ENCODE results near the gene FOXD1.
"Not testable (repeated sequence)": the region's sequence is repeated elsewhere in the genome, so short reads cannot be mapped to it uniquely, and the experiment has no call there.

The FOXD1 gene

GRCh38 chr5:73420666-73421065, 27.9 kb downstream of the FOXD1 start:
- Histone ChIP-seq H3K9ac (ENCODE audit: low read depth, low read length) (no peak overlapping the region), H3K36me3 (ENCODE audit: control insufficient read depth, insufficient read depth, low read length) (no peaks in the 10 kb centered on the region), H3K4me1 (ENCODE audit: control insufficient read depth, insufficient read depth, low read length) (peaks cover 7% of the 10 kb centered on the region), H3K4me3 (ENCODE audit: low read depth, low read length) (peak overlapping the region; percentile 50), H3K27me3 (ENCODE audit: control insufficient read depth, insufficient read depth, low read length) (peaks cover 97% of the 10 kb centered on the region), H3K9me3 (ENCODE audit: control insufficient read depth, insufficient read depth, low read length) (no peaks in the 10 kb centered on the region)

DNA sequence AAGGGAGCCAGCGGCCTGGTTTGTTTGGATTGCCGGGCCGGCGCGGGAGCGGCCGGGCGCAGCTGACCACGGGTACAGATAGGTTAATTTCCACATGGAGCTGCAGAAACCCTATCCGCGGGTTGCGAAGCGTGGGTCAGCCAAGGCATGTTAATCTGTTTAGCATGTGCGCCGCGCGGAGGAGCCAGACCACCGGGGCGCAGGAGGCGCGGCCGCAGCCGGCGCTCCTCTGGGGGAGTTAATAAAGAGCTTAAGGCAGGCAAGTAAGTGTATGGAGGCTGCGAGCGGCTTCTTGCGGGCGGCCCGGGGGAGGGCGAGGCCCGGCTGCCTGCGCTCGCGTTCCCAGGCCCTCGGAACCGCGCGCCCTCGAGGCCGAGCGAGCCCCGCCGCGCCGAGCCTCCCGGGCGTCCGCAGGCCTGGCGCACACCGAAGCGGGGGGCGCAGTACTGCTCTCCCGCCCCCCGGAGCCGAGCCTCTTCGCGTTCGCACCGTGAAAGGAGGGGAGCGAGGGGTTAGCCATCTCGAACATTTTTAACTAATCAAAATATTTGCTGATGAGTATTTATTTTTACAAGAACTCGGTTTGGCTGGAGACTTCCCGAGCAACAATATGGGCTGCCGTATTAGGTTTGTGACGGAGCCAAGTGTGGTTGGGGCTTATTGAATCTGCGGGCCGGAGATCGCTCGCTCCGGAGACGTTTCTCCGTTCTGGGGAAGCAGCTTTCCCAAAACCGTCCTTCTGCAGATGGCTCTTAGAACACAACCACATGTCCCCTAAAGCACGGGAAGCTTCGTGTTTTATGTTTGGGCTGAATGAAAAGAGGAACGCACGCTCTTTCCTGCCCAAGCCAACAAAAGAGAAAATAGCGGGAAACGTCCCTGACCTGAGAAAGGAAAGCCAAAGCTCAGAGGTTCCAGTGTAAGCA, 28.8 kb downstream of the FOXD1 start:
- H3K27me3 ChIP-seq (ENCODE audit: control insufficient read depth, insufficient read depth, low read length): peaks cover 92% of the 10 kb centered on the region
- peaks cover 7% of the 10 kb centered on the region for H3K4me1 ChIP-seq (ENCODE audit: control insufficient read depth, insufficient read depth, low read length)
- no peaks in the 10 kb centered on the region for H3K9me3 ChIP-seq (ENCODE audit: control insufficient read depth, insufficient read depth, low read length)
- no peak overlapping the region for H3K9ac ChIP-seq (ENCODE audit: low read depth, low read length)
- H3K4me3 ChIP-seq (ENCODE audit: low read depth, low read length): peak overlapping the region; percentile 50
- no peaks in the 10 kb centered on the region for H3K36me3 ChIP-seq (ENCODE audit: control insufficient read depth, insufficient read depth, low read length)

- H3K4me3 ChIP-seq (ENCODE audit: low read depth, low read length): peak overlapping the region; percentile 50
- H3K27me3 ChIP-seq (ENCODE audit: control insufficient read depth, insufficient read depth, low read length): peaks cover 89% of the 10 kb centered on the region
- no peaks in the 10 kb centered on the region for H3K36me3 ChIP-seq (ENCODE audit: control insufficient read depth, insufficient read depth, low read length)
- no peaks in the 10 kb centered on the region for H3K9me3 ChIP-seq (ENCODE audit: control insufficient read depth, insufficient read depth, low read length)
- peaks cover 7% of the 10 kb centered on the region for H3K4me1 ChIP-seq (ENCODE audit: control insufficient read depth, insufficient read depth, low read length)
- H3K9ac ChIP-seq (ENCODE audit: low read depth, low read length): no peak overlapping the region
These were observed 29.5 kb downstream of the FOXD1 start for GRCh38 chr5:73419117-73419464.

DNA sequence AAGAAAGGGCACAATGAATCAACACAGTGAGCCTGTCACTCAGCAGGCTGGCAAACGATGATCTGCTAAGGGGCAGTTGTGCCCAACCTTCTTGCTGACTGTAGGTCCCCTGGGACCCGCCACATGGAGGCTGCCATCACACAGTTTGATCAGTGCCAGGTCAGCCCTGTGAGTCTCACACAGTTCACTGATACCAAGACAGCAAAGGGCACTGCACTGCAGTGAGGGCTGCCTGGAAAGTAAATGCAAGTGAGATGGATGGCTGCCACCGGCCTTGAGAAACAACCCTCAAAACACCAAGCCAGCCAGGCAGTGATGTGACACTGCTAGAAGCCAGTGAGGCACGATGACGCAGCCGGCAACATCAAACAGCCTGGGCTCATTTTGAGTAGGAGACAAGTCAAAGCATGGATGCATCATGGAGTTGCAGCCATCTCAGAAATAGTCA, 30.3 kb downstream of the FOXD1 start:
- Histone ChIP-seq H3K9ac (ENCODE audit: low read depth, low read length) (no peak overlapping the region), H3K4me1 (ENCODE audit: control insufficient read depth, insufficient read depth, low read length) (peaks cover 10% of the 10 kb centered on the region), H3K4me3 (ENCODE audit: low read depth, low read length) (no peak overlapping the region), H3K9me3 (ENCODE audit: control insufficient read depth, insufficient read depth, low read length) (no peaks in the 10 kb centered on the region), H3K36me3 (ENCODE audit: control insufficient read depth, insufficient read depth, low read length) (no peaks in the 10 kb centered on the region), H3K27me3 (ENCODE audit: control insufficient read depth, insufficient read depth, low read length) (peaks cover 82% of the 10 kb centered on the region)

GRCh38 chr5:73417303-73418034, 31.1 kb downstream of the FOXD1 start:
- H3K36me3 ChIP-seq (ENCODE audit: control insufficient read depth, insufficient read depth, low read length): no peaks in the 10 kb centered on the region
- H3K27me3 ChIP-seq (ENCODE audit: control insufficient read depth, insufficient read depth, low read length): peaks cover 75% of the 10 kb centered on the region

GRCh38 chr5:73415617-73416016, 33.0 kb downstream of the FOXD1 start:
- Histone ChIP-seq H3K9ac (ENCODE audit: low read depth, low read length) (no peak overlapping the region), H3K27me3 (ENCODE audit: control insufficient read depth, insufficient read depth, low read length) (peaks cover 57% of the 10 kb centered on the region), H3K36me3 (ENCODE audit: control insufficient read depth, insufficient read depth, low read length) (no peaks in the 10 kb centered on the region), H3K4me3 (ENCODE audit: low read depth, low read length) (no peak overlapping the region), H3K4me1 (ENCODE audit: control insufficient read depth, insufficient read depth, low read length) (peaks cover 23% of the 10 kb centered on the region), H3K9me3 (ENCODE audit: control insufficient read depth, insufficient read depth, low read length) (no peaks in the 10 kb centered on the region)

More at GRCh38 chr5:73417303-73418034, 31.1 kb downstream of the FOXD1 start:
- peaks cover 18% of the 10 kb centered on the region for H3K4me1 ChIP-seq (ENCODE audit: control insufficient read depth, insufficient read depth, low read length)
- no peaks in the 10 kb centered on the region for H3K9me3 ChIP-seq (ENCODE audit: control insufficient read depth, insufficient read depth, low read length)
- no peak overlapping the region for H3K9ac ChIP-seq (ENCODE audit: low read depth, low read length)
- H3K4me3 ChIP-seq (ENCODE audit: low read depth, low read length): no peak overlapping the region

- no peaks in the 10 kb centered on the region for H3K9me3 ChIP-seq (ENCODE audit: control insufficient read depth, insufficient read depth, low read length)
- peaks cover 23% of the 10 kb centered on the region for H3K4me1 ChIP-seq (ENCODE audit: control insufficient read depth, insufficient read depth, low read length)
- no peaks in the 10 kb centered on the region for H3K36me3 ChIP-seq (ENCODE audit: control insufficient read depth, insufficient read depth, low read length)
- peaks cover 53% of the 10 kb centered on the region for H3K27me3 ChIP-seq (ENCODE audit: control insufficient read depth, insufficient read depth, low read length)
- no peak overlapping the region for H3K4me3 ChIP-seq (ENCODE audit: low read depth, low read length)
- H3K9ac ChIP-seq (ENCODE audit: low read depth, low read length): no peak overlapping the region
These were observed 33.4 kb downstream of the FOXD1 start for GRCh38 chr5:73415171-73415570.

DNA sequence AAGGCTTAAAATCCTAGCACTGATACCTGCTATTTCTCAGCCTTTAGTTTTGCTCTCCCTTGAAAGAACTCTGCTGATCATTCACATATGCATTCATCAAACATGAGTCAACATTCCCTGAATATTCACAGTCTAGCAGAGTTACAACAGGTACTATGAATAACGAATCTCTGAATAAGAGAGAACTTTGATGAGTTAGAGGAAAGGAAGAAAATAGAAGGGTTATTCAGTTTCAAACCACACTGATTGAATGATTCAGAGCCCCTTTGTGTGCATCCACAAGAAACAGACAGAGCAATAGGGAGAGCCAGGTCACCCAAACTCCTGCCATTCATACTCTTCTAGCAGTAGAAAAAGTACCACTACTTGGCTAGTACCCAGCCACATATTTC, 36.0 kb downstream of the FOXD1 start:
- Histone ChIP-seq H3K9ac (ENCODE audit: low read depth, low read length) (no peak overlapping the region), H3K9me3 (ENCODE audit: control insufficient read depth, insufficient read depth, low read length) (no peaks in the 10 kb centered on the region), H3K4me3 (ENCODE audit: low read depth, low read length) (no peak overlapping the region), H3K4me1 (ENCODE audit: control insufficient read depth, insufficient read depth, low read length) (peaks cover 16% of the 10 kb centered on the region), H3K27me3 (ENCODE audit: control insufficient read depth, insufficient read depth, low read length) (peaks cover 27% of the 10 kb centered on the region), H3K36me3 (ENCODE audit: control insufficient read depth, insufficient read depth, low read length) (no peaks in the 10 kb centered on the region)

- H3K27me3 ChIP-seq (ENCODE audit: control insufficient read depth, insufficient read depth, low read length): peaks cover 22% of the 10 kb centered on the region
- no peaks in the 10 kb centered on the region for H3K36me3 ChIP-seq (ENCODE audit: control insufficient read depth, insufficient read depth, low read length)
- no peak overlapping the region for H3K9ac ChIP-seq (ENCODE audit: low read depth, low read length)
- peaks cover 17% of the 10 kb centered on the region for H3K4me1 ChIP-seq (ENCODE audit: control insufficient read depth, insufficient read depth, low read length)
- no peak overlapping the region for H3K4me3 ChIP-seq (ENCODE audit: low read depth, low read length)
- no peaks in the 10 kb centered on the region for H3K9me3 ChIP-seq (ENCODE audit: control insufficient read depth, insufficient read depth, low read length)
These were observed 36.5 kb downstream of the FOXD1 start for GRCh38 chr5:73411936-73412596.

GRCh38 chr5:73409927-73410326, 38.6 kb downstream of the FOXD1 start:
- H3K9ac ChIP-seq (ENCODE audit: low read depth, low read length); H3K36me3 ChIP-seq (ENCODE audit: control insufficient read depth, insufficient read depth, low read length); H3K9me3 ChIP-seq (ENCODE audit: control insufficient read depth, insufficient read depth, low read length); H3K4me3 ChIP-seq (ENCODE audit: low read depth, low read length); H3K27me3 ChIP-seq (ENCODE audit: control insufficient read depth, insufficient read depth, low read length): not testable (repeated sequence)
- H3K4me1 ChIP-seq (ENCODE audit: control insufficient read depth, insufficient read depth, low read length): peaks cover 25% of the 10 kb centered on the region

DNA sequence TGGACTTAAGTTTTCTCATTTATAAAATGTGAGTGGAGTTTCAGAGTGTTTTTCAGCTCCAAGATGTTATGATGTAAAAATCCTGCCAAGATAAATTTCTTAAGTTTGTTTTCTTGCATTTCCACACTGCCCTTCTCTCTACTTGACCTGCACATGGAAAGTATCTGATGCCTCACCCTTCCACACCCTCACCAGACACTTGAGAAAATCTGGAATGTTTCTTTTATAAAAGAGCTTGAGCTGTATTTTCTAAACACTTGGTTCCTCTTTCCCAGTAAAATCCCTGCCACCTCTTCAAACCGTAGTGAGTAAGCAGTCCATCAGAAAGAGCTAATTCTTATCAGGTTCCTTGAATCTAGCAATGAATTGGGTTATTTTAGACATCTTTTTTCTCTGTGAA, 42.9 kb downstream of the FOXD1 start:
- H3K27me3 ChIP-seq (ENCODE audit: control insufficient read depth, insufficient read depth, low read length): no peaks in the 10 kb centered on the region
- peaks cover 9% of the 10 kb centered on the region for H3K4me1 ChIP-seq (ENCODE audit: control insufficient read depth, insufficient read depth, low read length)
- H3K36me3 ChIP-seq (ENCODE audit: control insufficient read depth, insufficient read depth, low read length): no peaks in the 10 kb centered on the region
- no peak overlapping the region for H3K4me3 ChIP-seq (ENCODE audit: low read depth, low read length)
- no peak overlapping the region for H3K9ac ChIP-seq (ENCODE audit: low read depth, low read length)
- H3K9me3 ChIP-seq (ENCODE audit: control insufficient read depth, insufficient read depth, low read length): no peaks in the 10 kb centered on the region
